GM18519 (cell line): Measurements from ENCODE around the gene SMPD3.
A peak's percentile ranks its signal among the peaks of the same experiment; 100 is the strongest.
"Not testable (repeated sequence)": the region's sequence is repeated elsewhere in the genome, so short reads cannot be mapped to it uniquely, and the experiment has no call there.

Source experiments
- ATAC-seq: cut with Tn5 transposase; IDR thresholded peaks from one replicate; pipeline ENCODE4 v1.9.1; 2021; ENCODE audit warnings: mild to moderate bottlenecking, moderate library complexity; ENCODE audit not compliant: unreplicated experiment, low FRiP score

Gene SMPD3

DNA sequence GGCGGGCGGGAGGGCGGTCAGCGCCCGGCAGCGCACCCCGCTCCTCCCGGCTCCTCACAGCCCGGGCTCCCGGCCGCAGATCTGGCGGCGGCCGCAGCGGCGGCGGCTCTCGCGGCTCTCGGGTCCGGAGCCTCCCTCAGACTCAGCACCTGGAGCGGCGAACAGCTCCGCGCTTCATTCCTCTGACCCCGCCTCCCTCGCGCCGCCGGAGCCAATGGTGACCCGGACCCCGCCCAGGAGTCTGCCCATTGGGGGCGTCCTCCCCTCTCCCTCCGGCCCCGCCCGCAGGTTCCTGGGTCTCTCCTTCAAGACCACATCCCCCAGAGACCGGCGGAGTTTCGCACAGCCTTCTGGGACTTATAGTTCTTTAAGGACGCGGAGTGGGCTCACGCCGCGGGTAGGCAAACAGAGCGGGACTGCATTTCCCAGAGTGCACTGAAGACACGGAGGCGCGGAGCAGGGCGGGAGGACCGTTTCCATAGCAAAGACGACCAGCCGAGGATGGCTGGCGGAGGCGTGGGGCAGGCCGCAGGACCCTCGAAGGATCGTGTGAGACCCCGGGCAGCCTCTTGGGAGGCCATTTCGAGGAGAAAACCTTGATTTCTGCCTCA, at the start of gene SMPD3:
TSS of gene SMPD3 (minus strand) at position 149 of the 611 bp plus-strand sequence. CDS start 76,327 bp downstream, outside the sequence.
- peak; percentile 86 for ATAC-seq

DNA sequence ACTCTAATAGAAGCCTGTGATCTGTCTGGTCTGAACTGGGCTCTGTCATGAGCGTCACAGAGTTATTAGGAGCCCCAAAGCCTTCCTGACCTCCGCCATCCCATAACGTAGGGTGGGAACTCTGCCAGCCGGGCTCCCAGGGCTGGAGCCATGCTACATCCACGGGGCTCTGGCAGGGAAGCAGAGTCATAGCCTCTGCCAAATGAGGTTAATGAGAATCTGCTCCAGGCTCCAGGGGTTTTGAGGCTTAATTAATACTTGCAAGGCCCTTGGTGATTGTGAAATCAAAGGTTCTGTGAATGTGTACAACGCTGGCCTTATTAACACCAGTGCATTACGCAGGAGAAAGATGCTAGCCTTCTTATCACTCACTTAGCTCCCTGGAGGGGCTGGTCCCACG, 48.4 kb upstream of the SMPD3 start:
- no peak for ATAC-seq

- not testable (repeated sequence) for ATAC-seq
Observed at GRCh38 chr16:68494261-68494660, 46.0 kb upstream of the SMPD3 start.

GRCh38 chr16:68493412-68494070, 45.2 kb upstream of the SMPD3 start:
- ATAC-seq = no peak

- ATAC-seq = no peak
Observed at GRCh38 chr16:68492543-68493411, 44.5 kb upstream of the SMPD3 start.

GRCh38 chr16:68492151-68492542, 43.8 kb upstream of the SMPD3 start:
- no peak for ATAC-seq

DNA sequence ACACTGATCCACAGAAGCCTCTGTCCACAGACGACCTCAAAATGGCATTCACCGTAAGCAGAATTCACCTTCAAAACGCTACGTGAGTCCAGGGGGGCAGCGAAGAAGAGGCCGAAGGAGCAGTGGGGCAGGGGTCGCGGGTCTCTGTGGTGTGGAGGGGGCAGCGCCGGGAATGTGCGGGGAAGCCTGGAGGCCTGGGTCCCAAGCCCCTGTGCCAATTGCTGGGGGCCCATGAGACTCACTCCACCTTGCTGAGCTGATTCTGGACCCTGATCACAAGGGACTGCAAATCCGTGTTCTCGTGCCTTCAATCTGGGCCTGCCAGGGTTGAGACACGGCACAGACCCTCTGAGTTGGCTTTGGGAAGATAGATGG, 43.3 kb upstream of the SMPD3 start:
- ATAC-seq = no peak

- ATAC-seq = no peak
Observed at GRCh38 chr16:68490829-68491575, 42.7 kb upstream of the SMPD3 start.

- no peak for ATAC-seq
Observed at GRCh38 chr16:68490358-68490757, 42.0 kb upstream of the SMPD3 start.

- no peak for ATAC-seq
Observed at GRCh38 chr16:68488554-68488953, 40.2 kb upstream of the SMPD3 start.

DNA sequence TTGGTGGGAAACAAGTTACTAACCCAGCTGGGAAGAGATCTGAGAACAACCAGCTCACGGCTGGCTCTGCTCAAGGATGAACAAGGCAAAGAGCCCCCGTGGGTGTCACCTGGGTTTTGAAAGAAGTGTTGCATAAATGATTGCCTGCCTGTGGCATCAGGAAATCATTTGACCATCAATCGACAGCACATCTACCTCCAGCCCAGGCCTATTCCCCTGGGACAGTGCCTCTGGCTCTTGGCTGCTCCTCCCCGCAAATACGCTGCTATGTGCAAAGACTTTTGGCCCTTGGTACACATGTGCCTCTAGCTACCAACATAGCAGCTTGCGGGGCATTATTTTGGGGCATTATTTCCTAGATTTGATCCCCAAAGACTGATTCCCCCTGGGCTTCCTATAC, 39.4 kb upstream of the SMPD3 start:
- ATAC-seq = no peak

DNA sequence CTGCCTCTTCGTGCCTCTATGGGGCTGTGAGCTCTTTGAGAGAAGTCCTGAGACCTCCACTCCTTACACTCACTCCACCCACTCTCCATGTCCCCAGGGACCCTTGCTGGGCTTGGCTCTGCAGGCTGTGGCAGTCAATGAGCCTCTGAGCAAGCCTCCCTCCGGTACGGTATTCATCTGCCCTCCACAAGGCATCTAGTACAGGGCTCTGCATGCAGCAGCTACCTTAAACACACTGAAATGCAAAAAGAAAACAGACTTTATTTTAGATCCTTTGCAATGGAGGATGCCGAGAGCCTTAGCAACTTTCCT, 38.9 kb upstream of the SMPD3 start:
- no peak for ATAC-seq

DNA sequence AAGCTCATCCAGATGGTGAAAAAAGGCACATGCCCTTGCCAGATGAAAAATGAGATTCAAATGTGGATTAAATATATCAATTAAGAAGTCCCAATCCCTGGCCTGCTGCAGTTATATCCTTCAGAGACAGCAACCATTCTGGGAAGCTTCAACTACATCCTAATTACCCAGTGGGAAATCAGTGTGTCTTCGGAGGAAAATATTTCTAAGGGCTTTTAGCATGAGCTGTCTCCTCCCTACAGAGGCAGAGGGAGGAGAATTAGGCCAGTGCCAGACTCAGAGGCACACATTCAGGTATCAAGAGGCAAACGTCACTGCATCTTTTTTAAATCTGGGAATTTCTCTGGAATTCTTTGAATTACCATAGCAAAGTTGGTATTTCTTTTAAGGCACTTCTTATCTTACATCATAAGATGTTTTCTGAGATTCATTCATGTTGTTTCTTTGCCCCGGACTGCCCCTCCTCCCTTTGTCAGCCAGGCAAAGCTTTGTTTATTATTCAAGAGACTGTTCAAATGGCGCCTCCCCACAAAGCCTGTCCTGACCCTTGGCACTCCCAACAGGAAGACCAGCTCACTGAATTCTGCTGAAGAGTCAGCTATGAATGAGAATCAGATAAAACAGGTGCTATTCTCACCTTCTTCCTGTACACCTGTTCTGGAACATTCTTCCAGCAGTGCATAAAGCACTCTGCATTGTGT, 38.3 kb upstream of the SMPD3 start:
- ATAC-seq = no peak

DNA sequence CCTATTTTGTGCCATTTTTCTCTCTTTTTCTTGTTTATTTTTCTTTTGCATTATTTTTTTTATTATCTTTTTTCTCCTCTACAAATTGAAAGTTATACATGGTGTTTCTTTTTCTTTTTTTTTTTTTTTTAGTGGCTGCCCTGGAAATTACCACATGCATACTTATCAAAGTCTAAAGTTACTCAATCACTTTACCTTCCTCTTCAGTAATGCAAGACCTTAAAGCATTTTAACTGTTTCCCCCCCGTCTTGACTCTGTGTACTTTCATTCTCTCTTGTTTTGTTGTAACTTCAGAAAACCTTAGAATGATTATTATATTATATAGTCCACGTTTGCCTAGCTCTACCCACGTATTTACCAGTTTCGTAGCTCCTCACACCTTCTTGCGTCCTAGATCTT, 33.3 kb upstream of the SMPD3 start:
- ATAC-seq = no peak

DNA sequence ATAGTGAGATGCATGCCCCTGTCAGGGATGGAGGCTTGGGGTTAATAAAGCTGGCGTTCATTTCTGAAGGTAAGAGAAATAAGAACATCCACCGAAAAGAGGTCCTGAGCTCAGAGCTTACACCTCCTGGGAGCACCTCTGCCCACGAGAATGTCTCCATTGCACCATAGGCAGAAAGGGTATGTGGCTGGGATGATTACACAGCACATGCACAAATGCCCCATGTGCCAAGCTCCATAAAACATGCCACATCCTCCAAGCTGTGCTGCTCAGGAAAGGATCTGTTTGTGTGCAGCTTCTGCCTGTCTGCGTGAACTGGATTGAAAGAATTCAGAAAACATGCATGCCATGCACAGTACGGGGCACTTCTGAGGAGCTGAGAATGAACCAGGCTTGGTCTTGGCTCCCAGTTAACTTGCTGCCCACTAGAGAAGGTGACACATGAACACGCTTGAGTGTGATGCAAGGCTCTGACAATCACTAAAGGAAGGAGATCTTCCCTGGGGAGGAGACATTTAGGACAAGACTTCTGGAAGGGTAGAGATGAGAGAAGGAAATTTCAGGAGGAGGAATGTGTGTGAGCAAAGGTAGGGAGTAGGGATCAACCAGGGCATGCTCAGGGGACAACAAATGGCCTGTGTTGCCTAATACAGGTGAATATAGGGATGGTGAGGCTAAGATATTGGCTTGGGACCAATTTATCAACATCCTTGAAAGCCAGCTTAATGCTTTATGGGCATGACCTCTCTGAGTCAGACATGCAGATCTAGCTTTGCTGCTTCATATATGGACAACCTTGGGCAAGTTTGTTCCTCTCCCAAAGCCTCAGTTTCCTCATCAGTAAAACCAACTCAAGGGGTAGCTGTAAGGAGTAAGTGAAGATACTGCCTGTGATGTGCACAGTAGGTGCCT, 32.0 kb upstream of the SMPD3 start:
- no peak for ATAC-seq

- no peak for ATAC-seq
Observed at GRCh38 chr16:68479271-68479670, 31.0 kb upstream of the SMPD3 start.

GRCh38 chr16:68478526-68479250, 30.4 kb upstream of the SMPD3 start:
- ATAC-seq = no peak

- no peak for ATAC-seq
Observed at GRCh38 chr16:68475071-68475470, 26.8 kb upstream of the SMPD3 start.
